ENCODE data around the gene NTN5.

DNA sequence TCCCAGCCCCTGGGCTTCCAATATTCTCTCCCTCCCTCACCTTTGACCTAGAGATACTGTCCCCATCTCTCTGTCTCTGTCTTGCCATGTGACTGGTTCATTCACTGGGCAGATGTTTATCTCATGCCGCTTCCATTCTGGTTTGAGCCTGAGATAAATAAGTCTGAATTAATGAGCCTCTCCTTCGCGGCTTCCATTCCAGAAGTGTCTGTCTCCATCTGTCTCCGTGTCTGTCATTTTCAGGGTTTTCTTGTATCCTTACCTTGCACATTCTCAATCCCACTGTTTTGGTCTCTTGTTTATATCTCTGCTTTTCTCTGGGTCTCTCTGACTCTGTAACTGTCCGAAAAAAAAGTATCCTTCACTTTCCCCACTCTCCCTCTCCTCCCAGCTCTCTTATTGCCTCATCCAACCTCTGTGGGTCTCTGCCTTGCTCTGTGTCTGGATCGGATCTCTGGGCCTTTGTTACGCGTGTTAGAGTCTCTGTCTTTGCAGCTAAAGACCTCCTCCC is 49.2 kb downstream of the NTN5 start:
- TF ChIP-seq EP300 (IDR thresholded peaks at IDR 0.05) (no peak), POLR2A (IDR thresholded peaks at IDR 0.05) (no peak), POLR2AphosphoS5 (IDR thresholded peaks at IDR 0.05) (no peak)
- TF ChIP-seq, protein P1, sequence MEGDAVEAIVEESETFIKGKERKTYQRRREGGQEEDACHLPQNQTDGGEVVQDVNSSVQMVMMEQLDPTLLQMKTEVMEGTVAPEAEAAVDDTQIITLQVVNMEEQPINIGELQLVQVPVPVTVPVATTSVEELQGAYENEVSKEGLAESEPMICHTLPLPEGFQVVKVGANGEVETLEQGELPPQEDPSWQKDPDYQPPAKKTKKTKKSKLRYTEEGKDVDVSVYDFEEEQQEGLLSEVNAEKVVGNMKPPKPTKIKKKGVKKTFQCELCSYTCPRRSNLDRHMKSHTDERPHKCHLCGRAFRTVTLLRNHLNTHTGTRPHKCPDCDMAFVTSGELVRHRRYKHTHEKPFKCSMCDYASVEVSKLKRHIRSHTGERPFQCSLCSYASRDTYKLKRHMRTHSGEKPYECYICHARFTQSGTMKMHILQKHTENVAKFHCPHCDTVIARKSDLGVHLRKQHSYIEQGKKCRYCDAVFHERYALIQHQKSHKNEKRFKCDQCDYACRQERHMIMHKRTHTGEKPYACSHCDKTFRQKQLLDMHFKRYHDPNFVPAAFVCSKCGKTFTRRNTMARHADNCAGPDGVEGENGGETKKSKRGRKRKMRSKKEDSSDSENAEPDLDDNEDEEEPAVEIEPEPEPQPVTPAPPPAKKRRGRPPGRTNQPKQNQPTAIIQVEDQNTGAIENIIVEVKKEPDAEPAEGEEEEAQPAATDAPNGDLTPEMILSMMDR (IDR thresholded peaks at IDR 0.05) = no peak

Measured in upper lobe of left lung (tissue), 4 donors.